ENCODE measurements around the gene CELSR1.
"Not testable (repeated sequence)": the region's sequence is repeated elsewhere in the genome, so short reads cannot be mapped to it uniquely, and the experiment has no call there.

Gene CELSR1

DNA sequence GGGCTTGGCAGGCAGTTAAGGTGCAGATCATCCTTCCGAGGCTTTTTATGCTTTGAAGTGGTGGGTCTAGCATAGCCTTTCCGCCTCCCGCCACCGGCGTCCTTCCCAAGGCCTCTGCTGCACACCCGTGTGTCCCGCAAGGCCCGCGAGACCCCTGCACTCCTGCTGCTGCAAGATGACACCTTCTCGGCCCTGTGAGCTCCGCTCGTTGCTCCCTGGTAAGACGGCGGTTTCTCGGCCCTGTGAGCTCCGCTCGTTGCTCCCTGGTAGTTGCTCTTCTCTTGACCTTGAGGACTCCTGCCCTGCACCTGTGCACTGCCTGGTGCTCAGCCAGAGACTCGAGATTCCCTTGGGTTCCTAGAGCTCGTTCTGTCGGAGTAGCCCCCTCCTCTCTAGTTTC is 219.8 kb downstream of the CELSR1 start:
- peaks cover 70% of the 10 kb centered on the region for H3K36me3 ChIP-seq (replicated peaks; ENCODE audit: low read depth, low read length)
- no peak overlapping the region for H3K4me2 ChIP-seq (ENCODE audit: low read length)
- H2AFZ ChIP-seq (ENCODE audit: low read depth, low read length): no peak overlapping the region
- peaks cover 5% of the 10 kb centered on the region; the same call in 1 of the 2 replicates for H4K20me1 ChIP-seq (ENCODE audit: insufficient read depth, low read length)
- no peak overlapping the region for H3K27ac ChIP-seq (ENCODE audit: low read length)
- H3K79me2 ChIP-seq (ENCODE audit: low read length): peaks cover 34% of the 10 kb centered on the region; the same call in 1 of the 2 replicates
- TF ChIP-seq EZH2phosphoT487 (IDR thresholded peaks at IDR 0.05; ENCODE audit: low read depth): no peak
- TF ChIP-seq, protein P1, sequence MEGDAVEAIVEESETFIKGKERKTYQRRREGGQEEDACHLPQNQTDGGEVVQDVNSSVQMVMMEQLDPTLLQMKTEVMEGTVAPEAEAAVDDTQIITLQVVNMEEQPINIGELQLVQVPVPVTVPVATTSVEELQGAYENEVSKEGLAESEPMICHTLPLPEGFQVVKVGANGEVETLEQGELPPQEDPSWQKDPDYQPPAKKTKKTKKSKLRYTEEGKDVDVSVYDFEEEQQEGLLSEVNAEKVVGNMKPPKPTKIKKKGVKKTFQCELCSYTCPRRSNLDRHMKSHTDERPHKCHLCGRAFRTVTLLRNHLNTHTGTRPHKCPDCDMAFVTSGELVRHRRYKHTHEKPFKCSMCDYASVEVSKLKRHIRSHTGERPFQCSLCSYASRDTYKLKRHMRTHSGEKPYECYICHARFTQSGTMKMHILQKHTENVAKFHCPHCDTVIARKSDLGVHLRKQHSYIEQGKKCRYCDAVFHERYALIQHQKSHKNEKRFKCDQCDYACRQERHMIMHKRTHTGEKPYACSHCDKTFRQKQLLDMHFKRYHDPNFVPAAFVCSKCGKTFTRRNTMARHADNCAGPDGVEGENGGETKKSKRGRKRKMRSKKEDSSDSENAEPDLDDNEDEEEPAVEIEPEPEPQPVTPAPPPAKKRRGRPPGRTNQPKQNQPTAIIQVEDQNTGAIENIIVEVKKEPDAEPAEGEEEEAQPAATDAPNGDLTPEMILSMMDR (IDR thresholded peaks at IDR 0.05; ENCODE audit: low read depth, low read length): no peak
- H3K27me3 ChIP-seq (ENCODE audit: low read depth, low read length): no peaks in the 10 kb centered on the region
- no peak overlapping the region for H3K9ac ChIP-seq (ENCODE audit: low read length)
- H3K4me3 ChIP-seq (ENCODE audit: low read length): no peak overlapping the region
- H3K4me1 ChIP-seq (ENCODE audit: low read length): peaks cover 5% of the 10 kb centered on the region
- H3K9me3 ChIP-seq (ENCODE audit: insufficient read depth, low read length): no peaks in the 10 kb centered on the region

DNA sequence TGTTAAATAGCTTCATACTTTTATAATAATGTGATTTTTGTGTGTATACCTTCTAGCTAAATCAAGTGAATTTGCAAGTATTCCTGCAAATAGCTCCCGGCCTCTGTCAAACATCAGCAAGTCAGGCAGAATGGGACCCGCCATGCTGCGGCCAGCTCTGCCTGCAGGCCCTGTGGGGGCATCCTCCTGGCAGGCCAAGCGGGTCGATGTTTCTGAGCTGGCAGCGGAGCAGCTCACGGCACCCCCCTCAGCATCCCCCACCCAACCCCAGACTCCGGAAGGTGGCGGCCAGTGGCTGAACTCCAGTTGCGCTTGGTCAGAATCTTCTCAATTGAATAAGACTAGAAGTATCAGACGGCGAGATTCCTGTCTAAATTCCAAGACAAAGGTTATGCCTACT is 221.4 kb downstream of the CELSR1 start:
- Histone ChIP-seq H3K9me3 (ENCODE audit: insufficient read depth, low read length) (no peaks in the 10 kb centered on the region), H4K20me1 (ENCODE audit: insufficient read depth, low read length) (no peaks in the 10 kb centered on the region), H2AFZ (ENCODE audit: low read depth, low read length) (no peak overlapping the region), H3K27me3 (ENCODE audit: low read depth, low read length) (no peaks in the 10 kb centered on the region), H3K9ac (ENCODE audit: low read length) (no peak overlapping the region), H3K79me2 (ENCODE audit: low read length) (peaks cover 28% of the 10 kb centered on the region; the same call in 1 of the 2 replicates), H3K4me2 (ENCODE audit: low read length) (no peak overlapping the region), H3K4me1 (ENCODE audit: low read length) (no peaks in the 10 kb centered on the region), H3K27ac (ENCODE audit: low read length) (no peak overlapping the region), H3K36me3 (replicated peaks; ENCODE audit: low read depth, low read length) (peaks cover 62% of the 10 kb centered on the region), H3K4me3 (ENCODE audit: low read length) (no peak overlapping the region)
- TF ChIP-seq, protein P1 (IDR thresholded peaks at IDR 0.05; ENCODE audit: low read depth, low read length): no peak
- TF ChIP-seq EZH2phosphoT487 (IDR thresholded peaks at IDR 0.05; ENCODE audit: low read depth): no peak

DNA sequence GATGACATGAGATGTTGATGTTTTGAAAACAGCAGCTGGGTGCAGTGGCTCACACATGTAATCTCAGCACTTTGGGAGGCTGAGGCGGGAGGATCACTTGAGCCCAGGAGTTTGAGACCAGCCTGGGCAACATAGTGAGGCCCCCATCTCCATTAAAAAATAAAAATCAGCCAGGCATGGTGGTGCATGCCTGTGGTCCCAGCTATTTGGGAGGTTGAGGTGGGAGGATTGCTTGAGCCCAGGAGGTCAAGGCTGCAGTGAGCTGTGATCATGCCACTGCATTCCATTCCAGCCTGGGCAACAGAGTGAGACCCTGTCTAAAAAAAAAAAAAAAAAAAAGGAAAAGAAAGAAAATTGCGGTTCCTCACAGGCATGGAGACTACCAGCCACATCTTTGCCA is 224.6 kb downstream of the CELSR1 start:
- not testable (repeated sequence) for H3K4me3 ChIP-seq (ENCODE audit: low read length); H3K9ac ChIP-seq (ENCODE audit: low read length); H2AFZ ChIP-seq (ENCODE audit: low read depth, low read length); H3K27me3 ChIP-seq (ENCODE audit: low read depth, low read length); H3K27ac ChIP-seq (ENCODE audit: low read length); H3K4me2 ChIP-seq (ENCODE audit: low read length); H3K4me1 ChIP-seq (ENCODE audit: low read length); H3K9me3 ChIP-seq (ENCODE audit: insufficient read depth, low read length); H4K20me1 ChIP-seq (ENCODE audit: insufficient read depth, low read length)
- Histone ChIP-seq H3K36me3 (replicated peaks; ENCODE audit: low read depth, low read length) (peaks cover 66% of the 10 kb centered on the region), H3K79me2 (ENCODE audit: low read length) (peaks cover 38% of the 10 kb centered on the region)

DNA sequence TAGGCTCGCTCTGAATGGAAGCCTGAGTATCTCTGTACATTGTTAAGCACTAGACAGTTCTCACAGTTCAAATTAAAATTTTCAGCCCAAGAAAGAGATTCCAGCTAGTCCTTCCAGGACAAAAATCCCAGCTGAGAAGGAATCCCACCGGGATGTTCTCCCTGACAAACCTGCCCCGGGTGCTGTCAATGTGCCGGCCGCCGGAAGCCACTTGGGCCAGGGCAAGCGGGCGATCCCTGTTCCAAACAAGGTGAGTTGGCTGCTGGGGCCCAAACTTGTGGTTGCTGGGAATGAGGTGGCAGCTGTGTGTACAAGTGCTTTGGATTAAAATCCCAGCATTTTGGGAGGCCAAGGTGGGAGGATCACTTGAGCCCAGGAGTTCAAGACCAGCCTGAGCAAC is 225.4 kb downstream of the CELSR1 start:
- no peak overlapping the region for H3K4me3 ChIP-seq (ENCODE audit: low read length)
- H3K36me3 ChIP-seq (replicated peaks; ENCODE audit: low read depth, low read length): peaks cover 59% of the 10 kb centered on the region
- H3K9me3 ChIP-seq (ENCODE audit: insufficient read depth, low read length): no peaks in the 10 kb centered on the region
- no peaks in the 10 kb centered on the region for H3K4me1 ChIP-seq (ENCODE audit: low read length)
- TF ChIP-seq, protein P1 (IDR thresholded peaks at IDR 0.05; ENCODE audit: low read depth, low read length): no peak
- TF ChIP-seq EZH2phosphoT487 (IDR thresholded peaks at IDR 0.05; ENCODE audit: low read depth): no peak
- H3K27me3 ChIP-seq (ENCODE audit: low read depth, low read length): no peaks in the 10 kb centered on the region
- H3K79me2 ChIP-seq (ENCODE audit: low read length): peaks cover 37% of the 10 kb centered on the region
- no peak overlapping the region for H2AFZ ChIP-seq (ENCODE audit: low read depth, low read length)
- H4K20me1 ChIP-seq (ENCODE audit: insufficient read depth, low read length): 0 out of 2 replicates have a peak, but pooled peaks cover under 1% of the 10 kb centered on the region
- H3K27ac ChIP-seq (ENCODE audit: low read length): no peak overlapping the region
- H3K9ac ChIP-seq (ENCODE audit: low read length): no peak overlapping the region
- no peak overlapping the region for H3K4me2 ChIP-seq (ENCODE audit: low read length)

Measured in OCI-LY3 (cell line).